Loucy (cell line): ENCODE measurements around the gene RFTN2.
"Not testable (repeated sequence)": the region's sequence is repeated elsewhere in the genome, so short reads cannot be mapped to it uniquely, and the experiment has no call there.

Source experiments
- H2AFZ ChIP-seq: fragments of 200-600 bp; sonication (generic); 2 replicates; pipeline ENCODE4 v1.6.0; 2016; ENCODE audit warnings: antibody characterized with exemption, mild to moderate bottlenecking, low read length, moderate library complexity
- H3F3A ChIP-seq: fragments of 200-600 bp; 2 replicates; pipeline ENCODE4 v1.6.0; 2016; ENCODE audit warnings: antibody characterized with exemption, low read depth, mild to moderate bottlenecking
- H3K27me3 ChIP-seq: fragments of 200-600 bp; sonication (generic); 2 replicates; pipeline ENCODE4 v1.6.1; 2014; ENCODE audit warnings: low read length, mild to moderate bottlenecking; ENCODE audit not compliant: insufficient read depth, poor library complexity, severe bottlenecking
- H3K36me3 ChIP-seq: fragments of 200-600 bp; sonication (generic); 2 replicates; pipeline ENCODE4 v1.6.1; 2016; ENCODE audit warnings: low read length; ENCODE audit not compliant: insufficient read depth
- H3K4me1 ChIP-seq: fragments of 200-600 bp; sonication (generic); 2 replicates; pipeline ENCODE4 v1.5.1; 2014; ENCODE audit warnings: low read length, mild to moderate bottlenecking; ENCODE audit not compliant: insufficient read depth, poor library complexity, severe bottlenecking
- H3K4me2 ChIP-seq: fragments of 200-600 bp; sonication (generic); 2 replicates; pipeline ENCODE4 v1.6.0; 2014; ENCODE audit warnings: antibody characterized with exemption, low read length, low read depth, mild to moderate bottlenecking; ENCODE audit not compliant: poor library complexity, severe bottlenecking
- H3K4me3 ChIP-seq: fragments of 200-600 bp; sonication (generic); 2 replicates; pipeline ENCODE4 v1.5.1; 2014; ENCODE audit warnings: low read length, mild to moderate bottlenecking, mixed read lengths; ENCODE audit not compliant: poor library complexity, severe bottlenecking
- H3K79me2 ChIP-seq: fragments of 200-600 bp; sonication (generic); 2 replicates; pipeline ENCODE4 v1.6.1; 2014; ENCODE audit warnings: low read length; ENCODE audit not compliant: insufficient read depth
- H3K9ac ChIP-seq: fragments of 200-600 bp; sonication (generic); 2 replicates; pipeline ENCODE4 v1.6.0; 2014; ENCODE audit warnings: mild to moderate bottlenecking, low read depth, low read length, moderate library complexity; ENCODE audit not compliant: poor library complexity, severe bottlenecking
- H3K9me2 ChIP-seq: fragments of 200-600 bp; sonication (generic); replicated peaks from 2 replicates; pipeline ENCODE4 v1.6.1; 2016; ENCODE audit warnings: low read depth, low read length, mixed read lengths
- H3K9me3 ChIP-seq: fragments of 200-600 bp; sonication (generic); 2 replicates; pipeline ENCODE4 v1.6.1; 2014; ENCODE audit warnings: mild to moderate bottlenecking, antibody characterized with exemption, low read length, low read depth; ENCODE audit not compliant: insufficient read depth
- H4K20me1 ChIP-seq: fragments of 200-600 bp; sonication (generic); 2 replicates; pipeline ENCODE4 v1.6.0; 2014; ENCODE audit warnings: antibody characterized with exemption, low read length, mild to moderate bottlenecking; ENCODE audit not compliant: insufficient read depth, poor library complexity, severe bottlenecking
- CTCF ChIP-seq: fragments of 200-600 bp; sonication (generic); conservative IDR thresholded peaks from 2 replicates; pipeline ENCODE4 v1.5.1; 2014; ENCODE audit warnings: mild to moderate bottlenecking, antibody characterized with exemption, low read length
- EZH2phosphoT487 ChIP-seq: fragments of 200-600 bp; IDR thresholded peaks from 2 replicates; pipeline ENCODE4 v1.6.1; 2018; ENCODE audit warnings: antibody characterized with exemption, mild to moderate bottlenecking, moderate library complexity, borderline replicate concordance

The RFTN2 gene

GRCh38 chr2:197555467-197555866 lies 119.9 kb downstream of the RFTN2 start:
- H3K4me3 ChIP-seq, result no peak overlapping the region
- no peak overlapping the region for H3K9ac ChIP-seq
- no peaks in the 10 kb centered on the region for H3K27me3 ChIP-seq
- no peaks in the 10 kb centered on the region for H3K9me2 ChIP-seq
- no peak overlapping the region for H2AFZ ChIP-seq
- H3K4me2 ChIP-seq, result no peak overlapping the region
- H4K20me1 ChIP-seq, result no peaks in the 10 kb centered on the region
- TF ChIP-seq EZH2phosphoT487, result no peak
- no peak for TF ChIP-seq CTCF
- H3K79me2 ChIP-seq, result no peaks in the 10 kb centered on the region
- no peaks in the 10 kb centered on the region for H3K9me3 ChIP-seq
- peaks cover 8% of the 10 kb centered on the region for H3K4me1 ChIP-seq
- no peaks in the 10 kb centered on the region for H3F3A ChIP-seq
- H3K36me3 ChIP-seq, result peaks cover 47% of the 10 kb centered on the region; the same call in 1 of the 2 replicates

GRCh38 chr2:197551260-197551659 lies 124.1 kb downstream of the RFTN2 start:
- not testable (repeated sequence) for H3K4me3 ChIP-seq, H3F3A ChIP-seq
- H3K36me3 ChIP-seq, result peaks cover 75% of the 10 kb centered on the region; the same call in 1 of the 2 replicates

GRCh38 chr2:197548582-197548981 lies 126.8 kb downstream of the RFTN2 start:
- Histone ChIP-seq H4K20me1 (peaks cover 9% of the 10 kb centered on the region), H3K9me3 (no peaks in the 10 kb centered on the region), H3K79me2 (peaks cover 28% of the 10 kb centered on the region)

More at GRCh38 chr2:197551260-197551659, 124.1 kb downstream of the RFTN2 start:
- not testable (repeated sequence) for H3K4me1 ChIP-seq, H3K9ac ChIP-seq, H3K27me3 ChIP-seq, H3K9me2 ChIP-seq, H4K20me1 ChIP-seq, H3K9me3 ChIP-seq, H3K4me2 ChIP-seq, H2AFZ ChIP-seq
- H3K79me2 ChIP-seq, result peaks cover 17% of the 10 kb centered on the region

More at GRCh38 chr2:197548582-197548981, 126.8 kb downstream of the RFTN2 start:
- TF ChIP-seq CTCF (no peak), EZH2phosphoT487 (no peak)
- Histone ChIP-seq H3K4me2 (no peak overlapping the region), H3K36me3 (peaks cover 71% of the 10 kb centered on the region; the same call in 1 of the 2 replicates), H2AFZ (no peak overlapping the region), H3F3A (no peaks in the 10 kb centered on the region), H3K9ac (no peak overlapping the region), H3K4me1 (no peaks in the 10 kb centered on the region), H3K27me3 (no peaks in the 10 kb centered on the region), H3K9me2 (no peaks in the 10 kb centered on the region), H3K4me3 (no peak overlapping the region)
